Smooth muscle cell (in vitro differentiated cells): ENCODE measurements around the gene PEX5L. TPM values are rescaled to one million over a fixed set of nuclear protein-coding genes. Genes with fewer than 3 reads are reported as not detected.

Experiments used
- DNase-seq: peaks from one replicate; lab custom pipeline; 2025; ENCODE audit not compliant: unreplicated experiment; lab: John Stamatoyannopoulos, UW
- H2AFZ ChIP-seq: fragments of 200-600 bp; sonication (generic); 2 replicates; pipeline ENCODE4 v1.6.0; 2016; ENCODE audit warnings: antibody characterized with exemption, low read depth, mild to moderate bottlenecking
- H3F3A ChIP-seq: fragments of 200-600 bp; sonication (generic); 2 replicates; pipeline ENCODE4 v1.6.0; 2017; ENCODE audit warnings: antibody characterized with exemption, low read depth
- H3K27ac ChIP-seq: fragments of 200-600 bp; sonication (generic); 2 replicates; pipeline ENCODE4 v1.5.1; 2016; ENCODE audit warnings: low read depth, mild to moderate bottlenecking
- H3K27me3 ChIP-seq: fragments of 200-600 bp; sonication (generic); 2 replicates; pipeline ENCODE4 v1.6.1; 2016; ENCODE audit warnings: low read depth, mild to moderate bottlenecking
- H3K36me3 ChIP-seq: fragments of 200-600 bp; sonication (generic); 2 replicates; pipeline ENCODE4 v1.5.1; 2016; ENCODE audit warnings: low read depth
- H3K4me1 ChIP-seq: fragments of 200-600 bp; sonication (generic); 2 replicates; pipeline ENCODE4 v1.5.1; 2016; ENCODE audit warnings: low read depth
- H3K4me2 ChIP-seq: fragments of 200-600 bp; sonication (generic); 2 replicates; pipeline ENCODE4 v1.6.0; 2016; ENCODE audit warnings: mild to moderate bottlenecking
- H3K4me3 ChIP-seq: fragments of 200-600 bp; sonication (generic); 2 replicates; pipeline ENCODE4 v1.5.1; 2016; ENCODE audit warnings: mild to moderate bottlenecking
- H3K79me2 ChIP-seq: fragments of 200-600 bp; sonication (generic); 2 replicates; pipeline ENCODE4 v1.6.0; 2016; ENCODE audit warnings: low read depth, mild to moderate bottlenecking
- H3K9ac ChIP-seq: fragments of 200-600 bp; sonication (generic); 2 replicates; pipeline ENCODE4 v1.6.0; 2016; ENCODE audit warnings: low read depth
- H3K9me3 ChIP-seq: fragments of 200-600 bp; sonication (generic); replicated peaks from 2 replicates; pipeline ENCODE4 v1.5.1; 2016; ENCODE audit warnings: low read depth
- H4K20me1 ChIP-seq: fragments of 200-600 bp; sonication (generic); 2 replicates; pipeline ENCODE4 v1.6.0; 2016; ENCODE audit warnings: low read depth
- WGBS: methylation state at CpG from one replicate; pipeline ENCODE4 v1.1.7; 2016; ENCODE audit warnings: low lambda C conversion rate; 5-methylcytosine and 5-hydroxymethylcytosine counted together
- polyA plus RNA-seq: library from polyadenylated mRNA; unstranded; fragments of >200 nt; fragmentation: Nextera tagmentation; extraction: Ambion mirVana; gene quantifications from 2 replicates; pipeline ENCODE4 v1.2.1, GENCODE V29; 2016
- total RNA-seq: library from RNA; depleted of rRNA; stranded (reverse); fragments of >200 nt; gene quantifications from 2 replicates; pipeline ENCODE4 v1.2.3, GENCODE V29; 2014
- TF ChIP-seq, protein P1 (sequence below): fragments of 200-600 bp; sonication (generic); IDR thresholded peaks from 2 replicates; pipeline ENCODE4 v1.5.1; 2017; ENCODE audit warnings: borderline replicate concordance, mild to moderate bottlenecking, antibody characterized with exemption; ENCODE audit not compliant: insufficient read depth, poor library complexity, severe bottlenecking

Gene PEX5L
- total and polyA plus RNA-seq, 2 experiments from 2014 or later, result not detected

- 97% methylated on average over 4 of the region's 4 CpGs for WGBS
- H3K4me3 ChIP-seq, result no peak overlapping the region
- no peaks in the 10 kb centered on the region for H3K79me2 ChIP-seq
Observed at GRCh38 chr3:179766416-179767133, 270.2 kb downstream of the PEX5L start.

GRCh38 chr3:179765396-179765795 lies 271.3 kb downstream of the PEX5L start:
- H3K79me2 ChIP-seq, result no peaks in the 10 kb centered on the region
- 87% methylated on average over 2 of the region's 2 CpGs for WGBS
- H3K36me3 ChIP-seq, result no peaks in the 10 kb centered on the region
- H3K9me3 ChIP-seq, result no peaks in the 10 kb centered on the region
- no peaks in the 10 kb centered on the region for H4K20me1 ChIP-seq
- no peak for DNase-seq
- H3F3A ChIP-seq, result no peaks in the 10 kb centered on the region
- no peak overlapping the region for H3K4me2 ChIP-seq
- H3K27me3 ChIP-seq, result no peaks in the 10 kb centered on the region
- H3K4me1 ChIP-seq, result no peaks in the 10 kb centered on the region
- H2AFZ ChIP-seq, result no peak overlapping the region
- no peak overlapping the region for H3K27ac ChIP-seq
- TF ChIP-seq, protein P1, sequence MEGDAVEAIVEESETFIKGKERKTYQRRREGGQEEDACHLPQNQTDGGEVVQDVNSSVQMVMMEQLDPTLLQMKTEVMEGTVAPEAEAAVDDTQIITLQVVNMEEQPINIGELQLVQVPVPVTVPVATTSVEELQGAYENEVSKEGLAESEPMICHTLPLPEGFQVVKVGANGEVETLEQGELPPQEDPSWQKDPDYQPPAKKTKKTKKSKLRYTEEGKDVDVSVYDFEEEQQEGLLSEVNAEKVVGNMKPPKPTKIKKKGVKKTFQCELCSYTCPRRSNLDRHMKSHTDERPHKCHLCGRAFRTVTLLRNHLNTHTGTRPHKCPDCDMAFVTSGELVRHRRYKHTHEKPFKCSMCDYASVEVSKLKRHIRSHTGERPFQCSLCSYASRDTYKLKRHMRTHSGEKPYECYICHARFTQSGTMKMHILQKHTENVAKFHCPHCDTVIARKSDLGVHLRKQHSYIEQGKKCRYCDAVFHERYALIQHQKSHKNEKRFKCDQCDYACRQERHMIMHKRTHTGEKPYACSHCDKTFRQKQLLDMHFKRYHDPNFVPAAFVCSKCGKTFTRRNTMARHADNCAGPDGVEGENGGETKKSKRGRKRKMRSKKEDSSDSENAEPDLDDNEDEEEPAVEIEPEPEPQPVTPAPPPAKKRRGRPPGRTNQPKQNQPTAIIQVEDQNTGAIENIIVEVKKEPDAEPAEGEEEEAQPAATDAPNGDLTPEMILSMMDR, result no peak
- H3K9ac ChIP-seq, result no peak overlapping the region
- no peak overlapping the region for H3K4me3 ChIP-seq

More at GRCh38 chr3:179766416-179767133, 270.2 kb downstream of the PEX5L start:
- Histone ChIP-seq H3F3A (no peaks in the 10 kb centered on the region), H3K4me1 (no peaks in the 10 kb centered on the region), H3K27me3 (no peaks in the 10 kb centered on the region), H3K27ac (no peak overlapping the region), H3K9ac (no peak overlapping the region), H3K9me3 (no peaks in the 10 kb centered on the region), H3K4me2 (no peak overlapping the region), H3K36me3 (no peaks in the 10 kb centered on the region), H2AFZ (no peak overlapping the region), H4K20me1 (no peaks in the 10 kb centered on the region)
- DNase-seq, result no peak
- TF ChIP-seq, protein P1, result no peak

DNA sequence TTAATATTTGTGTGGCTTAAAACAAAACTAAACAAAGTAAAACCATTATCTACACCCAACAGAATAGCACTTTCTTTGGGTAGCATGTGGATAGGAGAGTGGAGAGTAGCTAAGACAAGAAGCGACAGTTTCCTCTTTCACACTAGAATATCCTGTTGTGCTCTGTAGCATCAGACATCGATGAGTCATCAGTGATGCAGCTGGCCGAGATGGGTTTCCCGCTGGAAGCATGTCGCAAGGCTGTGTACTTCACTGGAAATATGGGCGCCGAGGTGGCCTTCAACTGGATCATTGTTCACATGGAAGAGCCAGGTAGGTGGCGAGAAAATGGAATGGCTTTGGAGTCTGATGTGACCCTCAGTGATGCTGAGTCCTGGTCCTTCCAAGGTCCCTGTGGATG lies 275.8 kb downstream of the PEX5L start:
- no peak overlapping the region for H3K4me3 ChIP-seq
- no peaks in the 10 kb centered on the region for H3K36me3 ChIP-seq
- H3K9ac ChIP-seq, result no peak overlapping the region
- WGBS, result 62% methylated on average over 8 of the region's 8 CpGs
- no peak overlapping the region for H3K4me2 ChIP-seq
- TF ChIP-seq, protein P1, result no peak
- H3K4me1 ChIP-seq, result no peaks in the 10 kb centered on the region
- H2AFZ ChIP-seq, result no peak overlapping the region
- H3K9me3 ChIP-seq, result no peaks in the 10 kb centered on the region
- H3K27me3 ChIP-seq, result no peaks in the 10 kb centered on the region
- no peaks in the 10 kb centered on the region for H4K20me1 ChIP-seq
- DNase-seq, result no peak
- H3K79me2 ChIP-seq, result no peaks in the 10 kb centered on the region
- H3F3A ChIP-seq, result no peaks in the 10 kb centered on the region
- no peak overlapping the region for H3K27ac ChIP-seq

DNA sequence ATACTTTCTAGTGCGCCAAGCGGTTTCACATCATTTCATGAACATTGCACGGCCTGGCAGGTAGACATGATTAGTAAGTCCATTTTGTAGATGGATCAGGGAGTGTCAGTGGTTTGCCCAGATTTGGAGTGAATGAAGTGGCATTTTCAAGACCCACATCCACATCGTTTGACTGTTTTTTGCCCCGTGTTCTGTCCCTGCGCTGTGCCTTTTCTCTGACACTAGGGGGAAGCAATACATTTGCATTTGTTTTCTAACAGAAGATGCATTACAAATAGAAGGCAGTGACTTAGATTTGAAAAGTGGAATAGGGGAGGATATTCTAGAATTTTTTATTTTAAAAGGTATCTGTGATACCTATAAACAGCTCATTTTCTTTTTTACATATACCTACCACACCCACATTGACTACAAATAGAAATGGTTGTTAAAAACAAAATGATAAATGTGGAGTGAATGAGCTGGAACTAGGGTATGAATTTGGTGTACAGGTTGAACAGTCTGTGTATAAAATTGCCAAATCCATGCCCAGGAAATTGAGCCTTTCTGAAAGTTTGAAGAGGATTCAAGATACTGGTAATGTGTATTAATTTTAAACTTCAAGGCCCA lies 285.9 kb downstream of the PEX5L start:
- TF ChIP-seq, protein P1, result peak; percentile 54
- H3K4me1 ChIP-seq, result no peaks in the 10 kb centered on the region
- no peak overlapping the region for H3K4me2 ChIP-seq
- H3K27ac ChIP-seq, result no peak overlapping the region
- H3K9me3 ChIP-seq, result no peaks in the 10 kb centered on the region
- H3K79me2 ChIP-seq, result no peaks in the 10 kb centered on the region
- no peaks in the 10 kb centered on the region for H3K36me3 ChIP-seq
- WGBS, result 69% methylated on average over 6 of the region's 6 CpGs
- H2AFZ ChIP-seq, result no peak overlapping the region
- DNase-seq, result no peak
- no peaks in the 10 kb centered on the region for H3F3A ChIP-seq
- H3K27me3 ChIP-seq, result no peaks in the 10 kb centered on the region
- no peaks in the 10 kb centered on the region for H4K20me1 ChIP-seq
- H3K9ac ChIP-seq, result no peak overlapping the region
- H3K4me3 ChIP-seq, result no peak overlapping the region
